ENCODE data around the gene SERBP1. TPM values are rescaled to one million over a fixed set of nuclear protein-coding genes. Genes with fewer than 3 reads are reported as not detected.

SERBP1 gene
- 624 and 642 TPM in 2 replicates for total RNA-seq (2014; rRNA removed; shearing (Covaris generic))

GRCh38 chr1:67430358-67431155 is at the start of gene SERBP1:
Gene SERBP1 (minus strand): TSS chr1:67430402. CDS start chr1:67430300, 102 bp downstream.

Small RNA genes lying within 50 kb of the gene (small RNA-seq; reads per million reads assigned to genes)
- gene RNU6-387P = not detected

Other genes with a start within 250 kb of the SERBP1 start
- gene IL12RB2, start 122.5 kb downstream of the SERBP1 start, total RNA-seq (2014; rRNA removed; shearing (Covaris generic)) = not detected in 2 replicates